T-cell (primary cell): ENCODE measurements around the gene CCSER1. TPM values are rescaled to one million over a fixed set of nuclear protein-coding genes. Genes with fewer than 3 reads are reported as not detected.
"Not testable (repeated sequence)": the region's sequence is repeated elsewhere in the genome, so short reads cannot be mapped to it uniquely, and the experiment has no call there.

Experiments
- ATAC-seq, 4 experiments: fragments of 200-7000 bp in 3 of 4; fragments of 150-1000 bp in 1 of 4; cut with Tn5 transposase; replicated peaks in 1 of 4; 1 replicate in 3 of 4; 2 replicates in 1 of 4; pipeline ENCODE4 v1.10.0; 2021; ENCODE audit warnings: moderate library complexity in 3 of 4, mild to moderate bottlenecking in 2 of 4, moderate number of reproducible peaks in 1 of 4
- CTCF ChIA-PET, 2 donors: fragments of 300-600 bp; sonication (Branson Sonifier 250); formaldehyde crosslinking; loops; one replicate each; lab custom pipeline; 2022; ENCODE audit warnings: antibody characterized with exemption in 2 of 2; lab: Charles Lee
- POLR2A ChIA-PET, 2 donors: fragments of 300-600 bp; sonication (Branson Sonifier 250); formaldehyde crosslinking; loops; one replicate each; lab custom pipeline; 2022; ENCODE audit warnings: antibody characterized with exemption in 2 of 2; lab: Charles Lee
- DNase-seq, 35 experiments: peaks; one replicate each; pipeline versions ENCODE4 v3.0.0 to v3.0.0-alpha.2; 2013 to 2023
- H3K27ac ChIP-seq: one replicate; pipeline ENCODE4 v1.5.1; 2013; ENCODE audit warnings: low read length
- H3K27me3 ChIP-seq, 2 experiments: replicated peaks in 1 of 2; 1 replicate in 1 of 2; 2 replicates in 1 of 2; pipeline versions ENCODE4 v1.6.1 to v1.7.0; 2013; ENCODE audit warnings: low read length in 1 of 2, mixed read lengths in 1 of 2; ENCODE audit not compliant: control insufficient read depth in 2 of 2, insufficient read depth in 2 of 2; ENCODE audit errors: extremely low read depth in 1 of 2
- H3K36me3 ChIP-seq, 2 donors: 1 replicate in 1 of 2; 2 replicates in 1 of 2; pipeline versions ENCODE4 v1.6.1 to v1.7.0; 2013; ENCODE audit warnings: low read length in 1 of 2; ENCODE audit not compliant: control insufficient read depth in 2 of 2, insufficient read depth in 1 of 2; ENCODE audit errors: extremely low read depth in 1 of 2
- H3K4me1 ChIP-seq, 2 experiments: 1 replicate in 1 of 2; 2 replicates in 1 of 2; pipeline versions ENCODE4 v1.6.1 to v1.7.0; 2013; ENCODE audit warnings: low read length in 2 of 2, mixed read lengths in 1 of 2; ENCODE audit not compliant: insufficient read depth in 2 of 2, control insufficient read depth in 1 of 2; ENCODE audit errors: extremely low read depth in 1 of 2
- H3K4me3 ChIP-seq, 2 donors: 1 replicate in 1 of 2; 2 replicates in 1 of 2; pipeline versions ENCODE4 v1.5.1 to v1.7.0; 2013; ENCODE audit warnings: mild to moderate bottlenecking in 2 of 2, low read length in 1 of 2, moderate library complexity in 1 of 2; ENCODE audit not compliant: control insufficient read depth in 1 of 2; ENCODE audit errors: extremely low read depth in 1 of 2
- H3K9me3 ChIP-seq: 2 replicates; pipeline ENCODE4 v1.7.0; 2013
- H3K27ac Mint-ChIP-seq, 2 donors: one replicate each; pipeline ENCODE4 v1.8.0; 2020 to 2021; ENCODE audit warnings: mild to moderate bottlenecking in 2 of 2, mixed read lengths in 2 of 2
- H3K27me3 Mint-ChIP-seq, 2 donors: one replicate each; pipeline ENCODE4 v1.8.0; 2021 to 2022; ENCODE audit warnings: mixed read lengths in 2 of 2
- H3K36me3 Mint-ChIP-seq: one replicate; pipeline ENCODE4 v1.8.0; 2021; ENCODE audit warnings: mixed read lengths
- H3K4me1 Mint-ChIP-seq, 3 donors: one replicate each; pipeline ENCODE4 v1.8.0; 2020 to 2022; ENCODE audit warnings: mixed read lengths in 3 of 3, mild to moderate bottlenecking in 1 of 3
- H3K4me3 Mint-ChIP-seq, 3 donors: one replicate each; pipeline ENCODE4 v1.8.0; 2020 to 2022; ENCODE audit warnings: mild to moderate bottlenecking in 3 of 3, mixed read lengths in 3 of 3, moderate library complexity in 3 of 3
- H3K9me3 Mint-ChIP-seq, 3 donors: one replicate each; pipeline ENCODE4 v1.8.0; 2020 to 2022; ENCODE audit warnings: mixed read lengths in 3 of 3
- WGBS: methylation state at CpG from one replicate; pipeline ENCODE4 v1.1.5; 2013; ENCODE audit warnings: missing lambda C conversion rate; ENCODE audit not compliant: insufficient coverage; 5-methylcytosine and 5-hydroxymethylcytosine counted together
- total RNA-seq, 35 experiments: library from RNA in 6 of 35; stranded (reverse) in 6 of 35; fragments of 120-200 nt in 1 of 35; gene quantifications; one replicate each; pipeline versions ENCODE4 v1.2.1 to v1.2.4 and lab custom pipeline; 2013 to 2026

CCSER1 gene
- total RNA-seq, 5 donors from 2014 or later (not counting 1 experiment from before 2014, with no cell fraction given): 0.35 to 1.4 (median 0.98) TPM

GRCh38 chr4:90670183-90670582, 543.0 kb downstream of the CCSER1 start:
- Histone ChIP-seq H3K27me3 (no peaks in the 10 kb centered on the region), H3K9me3 (no peaks in the 10 kb centered on the region), H3K36me3 (no peaks in the 10 kb centered on the region), H3K4me3 (no peak overlapping the region), H3K4me1 (no peaks in the 10 kb centered on the region), H3K27ac (no peak overlapping the region)
- ChIA-PET POLR2A (no interaction called here), CTCF (no interaction called here)
- no peak overlapping the region for H3K27ac Mint-ChIP-seq
- WGBS: 40% methylated on average over 1 of the region's 4 CpGs
- H3K9me3 Mint-ChIP-seq: peaks cover 6 to 18% (median 6%) of the 10 kb centered on the region in 3 donors
- DNase-seq: no peak
- no peak overlapping the region for H3K4me3 Mint-ChIP-seq
- no peak for ATAC-seq
- no peaks in the 10 kb centered on the region for H3K4me1 Mint-ChIP-seq
- no peaks in the 10 kb centered on the region for H3K36me3 Mint-ChIP-seq
- H3K27me3 Mint-ChIP-seq: no peaks in the 10 kb centered on the region

GRCh38 chr4:90689739-90690138, 562.5 kb downstream of the CCSER1 start:
- Histone ChIP-seq H3K9me3 (no peaks in the 10 kb centered on the region), H3K4me3 (no peak overlapping the region), H3K4me1 (no peaks in the 10 kb centered on the region), H3K27ac (no peak overlapping the region), H3K36me3 (no peaks in the 10 kb centered on the region), H3K27me3 (no peaks in the 10 kb centered on the region)
- WGBS: 33% methylated on average over 1 of the region's 1 CpG
- Mint-ChIP-seq H3K36me3 (no peaks in the 10 kb centered on the region), H3K27me3 (no peaks in the 10 kb centered on the region), H3K9me3 (peaks cover 0 to 3% (median 2%) of the 10 kb centered on the region in 3 donors), H3K27ac (no peak overlapping the region), H3K4me1 (no peaks in the 10 kb centered on the region), H3K4me3 (no peak overlapping the region)
- DNase-seq (no peak), ATAC-seq (no peak)
- ChIA-PET POLR2A (no interaction called here), CTCF (no interaction called here)

- Histone ChIP-seq H3K9me3 (no peaks in the 10 kb centered on the region), H3K4me1 (no peaks in the 10 kb centered on the region), H3K27ac (no peak overlapping the region), H3K4me3 (no peak overlapping the region), H3K27me3 (no peaks in the 10 kb centered on the region), H3K36me3 (no peaks in the 10 kb centered on the region)
- Mint-ChIP-seq H3K4me1 (no peaks in the 10 kb centered on the region), H3K27me3 (no peaks in the 10 kb centered on the region), H3K36me3 (no peaks in the 10 kb centered on the region), H3K9me3 (peaks cover 7 to 12% (median 9%) of the 10 kb centered on the region in 3 donors), H3K4me3 (no peak overlapping the region), H3K27ac (no peak overlapping the region)
- DNase-seq (no peak), ATAC-seq (no peak)
- ChIA-PET CTCF (no interaction called here), POLR2A (no interaction called here)
These were observed 568.2 kb downstream of the CCSER1 start for GRCh38 chr4:90695411-90695810.

- CTCF ChIA-PET, H3K9me3 ChIP-seq, H3K4me1 ChIP-seq, H3K27ac ChIP-seq, H3K27ac Mint-ChIP-seq, DNase-seq, POLR2A ChIA-PET, H3K4me3 ChIP-seq, ATAC-seq, H3K4me3 Mint-ChIP-seq, H3K27me3 ChIP-seq, H3K36me3 Mint-ChIP-seq, H3K36me3 ChIP-seq, H3K4me1 Mint-ChIP-seq, H3K27me3 Mint-ChIP-seq: not testable (repeated sequence)
- H3K9me3 Mint-ChIP-seq: peaks cover 5 to 15% (median 15%) of the 10 kb centered on the region in 3 donors
- WGBS: 86% methylated on average over 3 of the region's 6 CpGs
These were observed 578.3 kb downstream of the CCSER1 start for GRCh38 chr4:90705501-90705900.

GRCh38 chr4:90715242-90715641, 588.0 kb downstream of the CCSER1 start:
- no peaks in the 10 kb centered on the region for H3K36me3 Mint-ChIP-seq
- no peaks in the 10 kb centered on the region for H3K36me3 ChIP-seq
- no peaks in the 10 kb centered on the region for H3K27me3 ChIP-seq
- CTCF ChIA-PET: no interaction called here
- no peak overlapping the region for H3K27ac ChIP-seq
- H3K4me1 ChIP-seq: no peaks in the 10 kb centered on the region
- H3K27ac Mint-ChIP-seq: no peak overlapping the region
- no peaks in the 10 kb centered on the region for H3K4me1 Mint-ChIP-seq
- no peak overlapping the region for H3K4me3 Mint-ChIP-seq
- no peak for ATAC-seq
- H3K9me3 Mint-ChIP-seq: peaks cover 0 to 14% (median 7%) of the 10 kb centered on the region in 3 donors
- POLR2A ChIA-PET: no interaction called here
- no peak for DNase-seq
- no peaks in the 10 kb centered on the region for H3K9me3 ChIP-seq
- no CpG with 5 or more reads among the region's 1 CpG for WGBS
- no peak overlapping the region for H3K4me3 ChIP-seq
- H3K27me3 Mint-ChIP-seq: no peaks in the 10 kb centered on the region

- Mint-ChIP-seq H3K4me3 (no peak overlapping the region), H3K27ac (no peak overlapping the region), H3K36me3 (no peaks in the 10 kb centered on the region), H3K27me3 (no peaks in the 10 kb centered on the region), H3K4me1 (no peaks in the 10 kb centered on the region), H3K9me3 (peaks cover 3 to 9% (median 6%) of the 10 kb centered on the region in 3 donors)
- ChIA-PET CTCF (no interaction called here), POLR2A (no interaction called here)
- Histone ChIP-seq H3K27me3 (no peaks in the 10 kb centered on the region), H3K4me3 (no peak overlapping the region), H3K27ac (no peak overlapping the region), H3K9me3 (no peaks in the 10 kb centered on the region), H3K4me1 (no peaks in the 10 kb centered on the region), H3K36me3 (no peaks in the 10 kb centered on the region)
- 90% methylated on average over 8 of the region's 10 CpGs for WGBS
- ATAC-seq (no peak), DNase-seq (no peak)
These were observed 591.7 kb downstream of the CCSER1 start for GRCh38 chr4:90718931-90719330.

GRCh38 chr4:90727938-90728337, 600.7 kb downstream of the CCSER1 start:
- H3K27me3 ChIP-seq: no peaks in the 10 kb centered on the region
- Mint-ChIP-seq H3K4me1 (no peaks in the 10 kb centered on the region), H3K27ac (no peak overlapping the region), H3K9me3 (peaks cover 0 to 7% (median 3%) of the 10 kb centered on the region in 3 donors), H3K27me3 (no peaks in the 10 kb centered on the region), H3K36me3 (no peaks in the 10 kb centered on the region), H3K4me3 (no peak overlapping the region)
- no peak for ATAC-seq
- H3K36me3 ChIP-seq: no peaks in the 10 kb centered on the region
- POLR2A ChIA-PET: no interaction called here
- H3K27ac ChIP-seq: no peak overlapping the region
- H3K4me3 ChIP-seq: no peak overlapping the region
- H3K4me1 ChIP-seq: no peaks in the 10 kb centered on the region
- CTCF ChIA-PET: no interaction called here
- no peak for DNase-seq
- H3K9me3 ChIP-seq: no peaks in the 10 kb centered on the region
